H1 (cell line): ENCODE measurements around the gene LIPC. TPM values are rescaled to one million over a fixed set of nuclear protein-coding genes. Genes with fewer than 3 reads are reported as not detected.

Experiments used
- CBX8 ChIP-seq: fragments of 300-800, 300-1000 bp; sonication (generic); IDR thresholded peaks from 2 replicates; pipeline ENCODE4 v1.7.1; 2016; ENCODE audit warnings: low read depth, low read length, borderline replicate concordance
- GABPA ChIP-seq: IDR thresholded peaks from 2 replicates; pipeline ENCODE4 v1.6.1; 2011; ENCODE audit warnings: mild to moderate bottlenecking, low read length, moderate library complexity, borderline replicate concordance; ENCODE audit not compliant: insufficient read depth
- GTF2F1 ChIP-seq: IDR thresholded peaks from 2 replicates; pipeline ENCODE4 v1.6.1; 2012; ENCODE audit warnings: low read depth, low read length, improper control_type of control experiment, borderline replicate concordance
- KDM5A ChIP-seq: fragments of 200-600 bp; IDR thresholded peaks from 2 replicates; pipeline ENCODE4 v1.7.1; 2012; ENCODE audit warnings: mild to moderate bottlenecking, low read length, inconsistent platforms, mixed read lengths
- polyA plus RNA-seq, 7 experiments: library from polyadenylated mRNA; depleted of rRNA in 3 of 7; stranded (reverse) in 5 of 7; unstranded in 2 of 7; fragments of >200 nt in 5 of 7; fragments of 200-250 nt in 2 of 7; gene quantifications; 1 replicate in 5 of 7; 2 replicates in 1 of 7; 4 replicates in 1 of 7; pipeline versions ENCODE4 v1.2.1 to v1.2.3, GENCODE V29; 2011 to 2013; ENCODE audit warnings: missing spikeins in 2 of 7, mixed read lengths in 2 of 7
- total RNA-seq: library from RNA; stranded (reverse); fragmentation: NEBNext Ultra II Directional; extraction: Animal tissue kit (Norgen Biotek cat#: 25700); gene quantifications from 2 replicates; pipeline ENCODE4 v1.2.1, GENCODE V29; 2021

Gene LIPC
- total and polyA plus RNA-seq, 2 of the 8 experiments (the other 6 are each of a cell fraction or from before 2014, with no cell fraction given): not detected

DNA sequence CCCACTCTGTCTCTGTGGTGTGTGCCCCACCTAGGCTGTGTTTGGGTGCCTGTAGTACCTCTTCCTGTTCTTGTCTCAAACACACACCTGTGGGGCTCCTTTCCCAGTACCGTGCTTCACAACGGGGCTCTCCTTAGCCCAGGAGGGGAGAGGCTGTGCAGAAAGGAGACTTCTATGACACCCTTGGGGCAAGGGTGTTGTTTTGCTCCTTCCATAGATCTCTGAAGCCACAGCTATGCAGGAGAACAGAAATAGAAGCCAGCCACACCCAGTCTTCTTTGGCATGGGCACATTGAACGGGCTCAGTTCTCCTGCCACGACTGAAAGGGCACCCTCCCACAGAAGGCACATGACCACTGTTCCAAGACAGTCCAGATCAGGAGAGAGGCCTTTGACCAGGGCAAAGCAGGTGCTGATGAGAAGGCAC is 74.3 kb downstream of the LIPC start (continued):
- TF ChIP-seq GABPA: no peak
- TF ChIP-seq CBX8: no peak
- TF ChIP-seq KDM5A: no peak
- no peak for TF ChIP-seq GTF2F1
